LNCaP clone FGC (cell line): Measurements from ENCODE around the gene LPAR1.

Source experiments
- DNase-seq: peaks from one replicate; pipeline ENCODE4 v3.0.0-alpha.2; 2011; ENCODE audit warnings: low read depth
- H3K4me3 ChIP-seq: 2 replicates; pipeline ENCODE4 v1.5.1; 2011; ENCODE audit warnings: mild to moderate bottlenecking, low read depth, low read length, control low read depth
- CTCF ChIP-seq: IDR thresholded peaks from 2 replicates; pipeline ENCODE4 v1.5.1; 2012; ENCODE audit warnings: mild to moderate bottlenecking; ENCODE audit not compliant: control insufficient read depth, insufficient read depth; ENCODE audit errors: extremely low read depth

Gene LPAR1

GRCh38 chr9:111039231-111039906, 1.1 kb upstream of the LPAR1 start:
- DNase-seq, result no peak
- no peak for TF ChIP-seq CTCF
- no peak overlapping the region for H3K4me3 ChIP-seq

DNA sequence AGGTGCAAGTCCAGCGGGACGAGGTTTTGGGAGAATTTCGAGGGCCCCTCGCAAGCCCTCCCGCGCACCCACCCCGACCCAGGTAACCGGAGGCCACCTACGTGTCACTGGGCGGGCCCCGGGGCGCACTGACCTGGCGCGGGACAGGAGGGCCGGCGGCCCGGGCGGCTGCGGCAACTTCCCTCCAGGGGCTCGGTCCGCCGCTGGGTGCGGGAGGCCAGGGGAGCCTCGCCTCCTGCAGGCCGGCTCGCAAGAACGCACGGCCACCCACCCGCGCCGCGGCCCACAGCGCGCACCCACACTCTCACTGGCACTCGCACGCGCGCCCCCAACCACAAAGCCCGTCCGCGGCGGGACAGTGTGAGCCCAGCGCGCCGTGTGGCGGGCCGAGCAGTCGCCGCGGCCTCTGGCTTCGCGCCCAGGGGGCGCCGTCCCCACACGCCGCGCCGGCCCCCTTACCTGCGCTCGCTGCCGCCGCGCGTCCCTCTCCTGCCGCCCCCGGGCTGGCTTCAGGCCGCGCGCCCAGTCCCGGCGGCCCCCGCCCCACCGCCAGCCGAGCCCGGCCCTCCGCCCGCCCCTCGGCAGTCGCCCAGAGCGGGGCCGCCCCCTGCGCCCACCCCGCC, 451 bp downstream of the LPAR1 start:
- no peak for TF ChIP-seq CTCF
- no peak for DNase-seq
- H3K4me3 ChIP-seq, result no peak overlapping the region

DNA sequence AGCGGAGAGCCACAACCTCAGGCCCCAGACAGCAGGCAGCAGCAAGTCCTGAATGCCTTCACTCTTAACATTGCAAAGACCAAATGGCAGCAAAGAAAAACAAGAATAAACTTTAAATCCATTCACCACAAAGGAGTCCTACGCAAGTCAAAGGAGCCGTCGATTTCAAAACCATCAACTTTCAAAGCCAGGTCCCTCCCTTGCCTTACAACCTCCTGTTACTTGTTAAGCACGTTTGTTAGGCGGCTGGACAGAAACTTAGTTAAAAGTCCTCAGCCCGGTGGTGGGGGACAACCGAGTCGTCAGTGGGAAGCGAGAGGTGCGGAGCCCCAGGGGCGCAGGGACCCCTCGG, 938 bp downstream of the LPAR1 start:
- no peak for TF ChIP-seq CTCF
- H3K4me3 ChIP-seq, result no peak overlapping the region
- DNase-seq, result no peak

- TF ChIP-seq CTCF, result no peak
- no peak for DNase-seq
- H3K4me3 ChIP-seq, result no peak overlapping the region
These were observed 1.3 kb downstream of the LPAR1 start for GRCh38 chr9:111036946-111037345.

GRCh38 chr9:111036429-111036789, 1.9 kb downstream of the LPAR1 start:
- no peak for DNase-seq
- H3K4me3 ChIP-seq, result no peak overlapping the region
- TF ChIP-seq CTCF, result peak; percentile 24; the same call in 1 of the 2 replicates

- no peak overlapping the region for H3K4me3 ChIP-seq
- no peak for DNase-seq
- no peak for TF ChIP-seq CTCF
These were observed 2.5 kb downstream of the LPAR1 start for GRCh38 chr9:111035543-111036428.
